Measurements from ENCODE around the gene CTBP1.
"Not testable (repeated sequence)": the region's sequence is repeated elsewhere in the genome, so short reads cannot be mapped to it uniquely, and the experiment has no call there.

The CTBP1 gene

DNA sequence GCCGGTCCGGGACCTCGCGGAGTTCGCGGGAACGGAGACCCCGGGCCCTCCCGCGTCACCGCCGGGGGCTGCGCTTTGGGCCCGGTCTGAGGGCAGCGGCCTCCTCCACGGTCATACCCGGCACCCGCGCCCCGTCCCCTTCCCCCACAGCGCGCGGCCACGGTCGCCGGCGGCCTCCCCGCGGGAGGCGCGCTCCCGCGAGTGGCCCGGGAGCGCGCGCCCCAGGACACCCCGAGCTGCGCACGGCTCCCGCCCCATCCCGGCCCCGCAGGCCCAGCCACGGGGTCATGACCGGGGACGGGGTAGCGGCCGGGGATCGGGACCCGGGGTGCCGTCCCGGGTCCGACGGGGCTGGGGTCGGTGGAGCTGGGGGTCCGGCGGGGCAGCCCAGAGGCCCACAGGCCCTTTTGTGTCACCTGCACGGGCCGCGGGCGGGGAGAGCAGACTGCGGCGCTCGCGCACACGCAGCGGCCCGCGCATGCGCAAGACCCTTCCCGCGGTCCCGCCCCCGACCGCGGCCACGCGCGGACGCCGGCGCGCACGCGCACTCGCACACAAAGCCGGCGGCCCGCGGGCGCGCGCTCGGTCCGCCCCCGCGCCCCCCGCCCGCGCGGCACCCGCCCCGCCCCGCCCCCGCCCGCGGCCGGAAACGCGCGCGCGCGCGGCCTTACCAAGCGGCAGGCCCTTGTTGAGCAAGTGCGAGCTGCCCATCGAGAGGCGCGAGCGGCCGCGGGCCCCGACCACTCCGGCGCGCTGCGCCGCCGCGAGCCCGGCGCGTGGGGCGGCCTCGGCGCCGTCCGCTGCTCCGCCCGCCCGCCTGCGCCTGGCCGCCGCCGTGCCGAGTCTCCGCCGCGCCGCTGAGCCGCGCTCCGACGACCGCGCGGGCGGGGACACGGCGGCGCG, at the start of gene CTBP1:
CTBP1 (minus strand) TSS at position 886 of the 903 bp plus-strand sequence. CDS start 7,799 bp downstream, outside the sequence.
- Mint-ChIP-seq H3K9me3 (peaks cover 11% of the 10 kb centered on the region), H3K4me1 (ENCODE audit: low read depth) (peaks cover 38% of the 10 kb centered on the region), H3K27ac (peak within 1 kb of the TSS; percentile 96), H3K36me3 (ENCODE audit: low read depth) (peaks cover 38% of the 10 kb centered on the region), H3K27me3 (ENCODE audit: low read depth) (no peaks in the 10 kb centered on the region), H3K4me3 (peak within 1 kb of the TSS; percentile 90)

DNA sequence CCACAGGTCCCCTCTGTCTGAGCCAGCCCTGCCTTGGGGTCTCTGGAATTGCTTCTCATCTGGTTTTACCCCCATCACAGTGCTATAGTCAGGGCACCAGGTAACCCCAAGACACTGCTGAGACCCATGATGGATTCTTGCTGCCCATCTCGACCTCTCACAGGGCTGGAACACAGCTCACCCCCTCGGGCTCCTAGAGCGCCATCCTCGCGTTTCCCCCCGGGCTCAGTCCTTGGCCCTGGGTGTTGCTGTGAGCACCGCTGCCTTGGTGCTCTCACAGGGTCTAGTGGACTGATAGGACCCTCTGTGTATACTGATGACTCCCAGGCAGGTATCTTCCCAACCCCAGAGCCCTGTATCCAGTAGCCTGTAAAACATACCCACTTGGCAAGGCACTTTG, 49.5 kb upstream of the CTBP1 start:
- Mint-ChIP-seq H3K4me1 (ENCODE audit: low read depth) (peaks cover 24% of the 10 kb centered on the region), H3K9me3 (no peaks in the 10 kb centered on the region)

DNA sequence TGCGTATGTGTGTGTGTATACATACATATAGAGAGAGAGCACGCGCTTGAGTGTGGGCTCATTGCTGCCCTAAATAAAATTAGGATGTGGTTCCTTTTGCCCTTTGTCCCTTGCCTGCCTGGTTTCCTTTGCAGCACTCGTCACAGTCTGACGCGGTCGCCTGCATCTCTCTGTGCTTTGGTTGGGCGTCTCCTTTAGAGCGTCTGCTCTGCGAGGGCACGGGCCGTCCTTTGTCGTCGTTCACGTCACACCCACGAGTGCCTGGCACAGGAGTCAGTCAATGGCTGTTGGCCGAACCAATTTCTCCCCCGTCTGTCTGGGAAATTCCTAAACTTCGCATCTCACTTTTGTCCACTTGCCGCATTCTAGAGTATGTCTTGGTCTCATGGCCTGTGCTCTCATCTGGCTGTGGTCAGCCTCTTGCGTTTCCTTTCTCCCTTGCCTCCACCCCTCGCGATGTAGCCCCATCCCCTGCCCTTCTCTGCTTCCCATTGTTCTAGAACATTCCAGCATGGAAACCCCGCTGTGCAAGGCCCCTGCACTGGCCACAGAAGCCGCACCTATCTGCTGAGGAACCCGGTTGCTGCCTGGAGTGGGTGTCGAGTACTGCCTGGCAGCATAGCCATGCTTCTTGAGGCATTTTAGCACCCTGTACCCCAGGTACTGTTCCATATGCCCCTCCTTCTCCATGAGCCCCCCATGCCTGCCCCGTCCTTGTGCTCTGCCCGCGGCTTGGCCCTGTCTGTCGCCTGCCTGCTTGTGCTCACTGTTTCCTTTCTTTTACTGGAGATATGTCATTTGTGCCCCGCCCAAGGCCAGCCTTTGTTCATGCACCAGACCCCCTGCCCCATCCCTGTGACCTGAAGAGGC, 48.8 kb upstream of the CTBP1 start:
- no peaks in the 10 kb centered on the region for H3K27me3 Mint-ChIP-seq (ENCODE audit: low read depth)
- no peak overlapping the region for H3K4me3 Mint-ChIP-seq
- peaks cover 23% of the 10 kb centered on the region for H3K36me3 Mint-ChIP-seq (ENCODE audit: low read depth)
- H3K9me3 Mint-ChIP-seq, result no peaks in the 10 kb centered on the region
- peaks cover 24% of the 10 kb centered on the region for H3K4me1 Mint-ChIP-seq (ENCODE audit: low read depth)
- H3K27ac Mint-ChIP-seq, result no peak overlapping the region

More for the DNA sequence above, 49.5 kb upstream of the CTBP1 start:
- H3K27ac Mint-ChIP-seq, result no peak overlapping the region
- no peaks in the 10 kb centered on the region for H3K27me3 Mint-ChIP-seq (ENCODE audit: low read depth)
- peaks cover 23% of the 10 kb centered on the region for H3K36me3 Mint-ChIP-seq (ENCODE audit: low read depth)
- no peak overlapping the region for H3K4me3 Mint-ChIP-seq

DNA sequence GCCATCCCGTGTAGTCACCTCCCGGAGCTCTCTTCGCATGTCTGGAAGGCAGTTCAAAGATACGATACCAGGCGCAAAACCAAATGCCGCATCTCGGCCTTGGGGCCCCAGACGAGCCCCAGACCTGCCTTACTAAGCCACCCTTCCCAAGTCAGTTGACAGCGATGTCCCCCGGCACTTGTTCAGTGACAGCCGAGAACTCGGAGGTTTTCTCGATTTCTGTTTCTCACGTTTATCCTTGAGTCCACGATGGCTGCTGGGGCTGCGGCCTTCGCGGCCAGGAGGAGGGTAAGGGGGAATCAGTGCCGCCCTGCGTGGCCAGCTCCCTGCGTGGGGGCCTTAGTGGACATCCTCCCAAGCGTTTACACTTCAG, 48.1 kb upstream of the CTBP1 start:
- Mint-ChIP-seq H3K27ac (no peak overlapping the region), H3K9me3 (no peaks in the 10 kb centered on the region), H3K4me3 (no peak overlapping the region), H3K27me3 (ENCODE audit: low read depth) (no peaks in the 10 kb centered on the region), H3K36me3 (ENCODE audit: low read depth) (peaks cover 24% of the 10 kb centered on the region), H3K4me1 (ENCODE audit: low read depth) (peaks cover 27% of the 10 kb centered on the region)

DNA sequence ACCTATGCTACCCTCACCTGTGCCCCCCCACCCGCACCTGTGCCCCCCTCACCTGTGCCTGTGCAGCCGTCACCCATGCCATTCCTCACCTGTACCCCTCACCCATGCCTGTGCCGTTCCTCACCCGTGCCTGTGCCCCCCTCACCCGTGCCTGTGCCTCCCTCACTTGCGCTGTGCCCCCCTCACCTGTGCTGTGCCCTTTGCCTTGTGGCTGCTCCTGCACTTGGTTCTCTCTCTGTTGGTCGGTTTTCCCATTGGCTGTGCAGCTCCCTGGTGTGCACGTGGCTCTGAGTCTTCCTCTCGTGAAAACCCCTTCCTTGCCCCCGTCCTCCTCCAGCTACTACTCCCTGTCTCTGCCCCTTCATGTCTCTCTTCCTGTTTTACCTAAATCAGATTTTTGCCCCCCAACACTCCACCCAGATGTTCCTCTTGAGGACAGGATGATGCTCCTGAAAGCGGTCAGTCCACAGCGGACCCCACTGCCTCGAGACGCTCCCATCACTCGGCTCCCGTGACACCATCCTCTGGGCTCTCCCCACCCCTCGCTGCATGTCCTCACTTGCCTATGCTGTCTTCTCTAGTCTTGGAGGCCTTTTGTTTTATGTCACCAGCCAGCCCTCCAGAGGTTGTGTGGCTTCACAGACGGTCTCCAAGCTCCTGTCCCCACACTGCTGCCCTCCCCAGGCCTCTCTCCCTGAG, 47.5 kb upstream of the CTBP1 start:
- Mint-ChIP-seq H3K36me3 (ENCODE audit: low read depth) (peaks cover 27% of the 10 kb centered on the region), H3K9me3 (no peaks in the 10 kb centered on the region), H3K27me3 (ENCODE audit: low read depth) (no peaks in the 10 kb centered on the region), H3K4me1 (ENCODE audit: low read depth) (peaks cover 33% of the 10 kb centered on the region), H3K4me3 (no peak overlapping the region), H3K27ac (no peak overlapping the region)

DNA sequence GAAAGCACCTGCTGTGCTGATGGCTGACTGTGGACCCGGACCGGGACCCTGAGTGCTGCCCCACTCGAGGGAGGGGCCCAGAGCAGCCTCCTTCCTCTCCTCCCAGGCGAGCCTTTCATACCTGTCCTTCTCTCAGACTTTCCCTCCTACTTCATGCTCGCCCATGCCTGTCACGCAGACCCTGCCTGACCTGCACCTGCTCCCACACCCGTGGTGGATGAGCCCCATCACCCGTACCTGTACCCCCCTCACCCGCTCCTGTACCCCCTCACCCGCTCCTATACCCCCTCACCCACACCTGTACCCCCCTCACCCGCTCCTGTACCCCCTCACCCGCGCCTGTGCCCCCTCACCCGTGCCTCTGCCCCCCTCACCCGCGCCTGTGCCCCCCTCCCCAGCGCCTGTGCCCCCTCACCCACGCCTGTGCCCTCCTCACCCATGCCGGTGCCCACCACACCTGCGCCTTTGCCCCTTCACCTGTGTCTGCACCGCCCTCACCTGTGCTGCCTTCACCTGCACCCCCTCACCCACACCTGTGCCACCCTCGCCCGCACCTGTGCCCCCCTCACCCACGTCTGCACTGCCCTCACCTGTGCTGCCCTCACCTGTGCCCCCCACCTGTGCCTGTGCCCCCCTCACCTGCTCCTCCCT, 46.6 kb upstream of the CTBP1 start:
- no peaks in the 10 kb centered on the region for H3K27me3 Mint-ChIP-seq (ENCODE audit: low read depth)
- no peaks in the 10 kb centered on the region for H3K9me3 Mint-ChIP-seq
- H3K4me1 Mint-ChIP-seq (ENCODE audit: low read depth), result peaks cover 37% of the 10 kb centered on the region
- peaks cover 22% of the 10 kb centered on the region for H3K36me3 Mint-ChIP-seq (ENCODE audit: low read depth)
- H3K4me3 Mint-ChIP-seq, result no peak overlapping the region
- no peak overlapping the region for H3K27ac Mint-ChIP-seq

DNA sequence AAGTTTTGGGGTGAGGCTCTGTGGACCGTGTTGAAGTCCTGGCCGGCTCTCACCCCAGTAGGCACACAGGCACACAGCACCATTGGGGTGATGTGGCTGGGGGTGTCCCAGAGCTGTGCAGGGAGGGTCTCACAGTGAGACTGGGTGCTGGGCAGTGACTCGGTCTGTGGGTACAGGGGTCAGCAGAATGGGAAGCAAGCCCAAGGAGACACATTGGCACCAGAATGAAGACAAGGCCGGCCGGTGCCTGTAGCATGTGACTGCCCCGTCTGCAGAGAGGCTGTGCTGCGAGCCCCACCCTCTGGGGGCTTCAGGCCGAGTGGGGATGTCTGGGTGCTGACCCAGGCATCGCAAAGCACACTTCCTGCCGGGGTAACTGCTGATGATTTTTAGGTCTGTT, 46.0 kb upstream of the CTBP1 start:
- Mint-ChIP-seq H3K27ac (no peak overlapping the region), H3K36me3 (ENCODE audit: low read depth) (peaks cover 19% of the 10 kb centered on the region), H3K4me3 (no peak overlapping the region), H3K9me3 (no peaks in the 10 kb centered on the region), H3K4me1 (ENCODE audit: low read depth) (peaks cover 38% of the 10 kb centered on the region), H3K27me3 (ENCODE audit: low read depth) (no peaks in the 10 kb centered on the region)

DNA sequence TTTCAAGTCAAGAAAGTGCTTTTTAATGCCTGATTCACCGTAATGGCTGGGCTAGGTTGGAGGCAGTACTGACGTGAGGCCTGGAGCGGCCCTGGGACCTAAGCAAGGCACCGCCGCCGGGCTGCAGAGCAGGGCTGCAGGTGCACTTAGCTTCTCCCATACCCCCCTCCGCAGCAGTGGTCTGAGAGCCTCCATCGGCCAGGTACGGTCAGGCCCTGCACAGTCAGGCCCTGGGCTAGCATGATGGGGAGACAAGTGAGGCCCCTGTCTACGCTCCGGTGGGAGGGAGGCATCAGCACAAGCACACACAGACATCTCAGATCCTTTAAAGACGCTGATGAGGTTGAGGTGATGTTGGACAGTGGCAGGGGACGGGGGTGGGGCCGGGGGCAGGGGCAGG, 45.5 kb upstream of the CTBP1 start:
- Mint-ChIP-seq H3K27ac (no peak overlapping the region), H3K36me3 (ENCODE audit: low read depth) (peaks cover 16% of the 10 kb centered on the region), H3K27me3 (ENCODE audit: low read depth) (no peaks in the 10 kb centered on the region), H3K9me3 (no peaks in the 10 kb centered on the region), H3K4me1 (ENCODE audit: low read depth) (peaks cover 36% of the 10 kb centered on the region), H3K4me3 (no peak overlapping the region)

DNA sequence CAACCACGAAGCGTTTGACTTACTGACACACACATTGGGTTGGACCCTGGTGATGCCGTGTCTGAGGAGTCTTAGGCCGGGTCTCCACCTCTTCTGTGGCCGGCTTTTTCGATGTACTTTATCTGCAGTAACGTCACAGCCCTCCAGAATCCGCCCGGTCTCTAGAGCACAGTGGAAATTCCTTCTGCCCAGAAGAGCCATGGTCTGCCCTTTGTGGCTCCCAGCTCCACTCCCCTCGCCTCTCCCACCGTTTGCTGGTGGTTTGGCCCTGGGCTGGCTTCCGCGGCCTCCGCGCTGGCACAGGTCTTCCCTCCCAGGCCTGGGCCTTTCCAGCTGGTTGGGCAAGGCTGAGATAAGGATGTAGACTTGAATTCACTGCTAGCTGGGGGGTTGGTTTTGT, 45.1 kb upstream of the CTBP1 start:
- Mint-ChIP-seq H3K27me3 (ENCODE audit: low read depth) (no peaks in the 10 kb centered on the region), H3K36me3 (ENCODE audit: low read depth) (peaks cover 14% of the 10 kb centered on the region), H3K27ac (no peak overlapping the region), H3K9me3 (no peaks in the 10 kb centered on the region), H3K4me1 (ENCODE audit: low read depth) (peaks cover 33% of the 10 kb centered on the region), H3K4me3 (no peak overlapping the region)

DNA sequence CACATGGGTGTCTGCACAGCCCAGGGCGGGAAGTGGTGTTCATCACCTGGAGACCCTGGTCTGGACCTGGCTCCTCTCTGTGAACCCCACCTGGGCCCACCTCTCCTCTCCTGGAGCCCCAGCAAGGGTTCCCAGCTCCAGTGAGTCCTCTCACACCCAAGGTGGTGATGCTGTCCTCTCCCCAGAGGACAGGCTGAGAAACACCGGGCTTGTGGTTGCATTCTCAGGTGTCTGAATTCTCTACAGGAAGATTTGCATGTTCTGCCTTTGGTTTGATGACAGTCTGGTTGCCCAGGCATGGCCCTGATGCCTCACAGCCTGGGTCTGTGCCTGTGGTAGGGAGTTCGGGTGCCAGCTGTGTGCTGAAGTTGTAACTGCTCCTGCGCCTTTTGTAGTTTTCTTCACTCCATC, 44.6 kb upstream of the CTBP1 start:
- Mint-ChIP-seq H3K27me3 (ENCODE audit: low read depth) (no peaks in the 10 kb centered on the region), H3K9me3 (no peaks in the 10 kb centered on the region), H3K36me3 (ENCODE audit: low read depth) (peaks cover 14% of the 10 kb centered on the region), H3K4me1 (ENCODE audit: low read depth) (peaks cover 37% of the 10 kb centered on the region), H3K4me3 (no peak overlapping the region), H3K27ac (peak overlapping the region; percentile 15)

DNA sequence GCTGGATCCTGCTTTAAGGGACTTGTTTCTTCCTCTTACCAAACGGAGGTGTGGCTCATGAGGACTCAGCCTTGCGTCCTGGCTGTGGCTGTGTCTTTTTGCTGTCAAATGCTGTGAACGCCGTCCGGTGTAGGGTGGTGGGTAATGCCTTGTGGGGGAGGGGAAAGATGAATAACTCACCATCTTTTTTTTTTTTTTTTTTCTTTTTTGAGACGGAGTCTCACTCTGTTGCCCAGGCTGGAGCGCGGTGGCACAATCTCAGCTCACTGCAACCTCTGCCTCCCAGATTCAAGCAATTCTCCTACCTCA, 43.7 kb upstream of the CTBP1 start:
- not testable (repeated sequence) for H3K4me3 Mint-ChIP-seq; H3K27ac Mint-ChIP-seq; H3K27me3 Mint-ChIP-seq (ENCODE audit: low read depth)

DNA sequence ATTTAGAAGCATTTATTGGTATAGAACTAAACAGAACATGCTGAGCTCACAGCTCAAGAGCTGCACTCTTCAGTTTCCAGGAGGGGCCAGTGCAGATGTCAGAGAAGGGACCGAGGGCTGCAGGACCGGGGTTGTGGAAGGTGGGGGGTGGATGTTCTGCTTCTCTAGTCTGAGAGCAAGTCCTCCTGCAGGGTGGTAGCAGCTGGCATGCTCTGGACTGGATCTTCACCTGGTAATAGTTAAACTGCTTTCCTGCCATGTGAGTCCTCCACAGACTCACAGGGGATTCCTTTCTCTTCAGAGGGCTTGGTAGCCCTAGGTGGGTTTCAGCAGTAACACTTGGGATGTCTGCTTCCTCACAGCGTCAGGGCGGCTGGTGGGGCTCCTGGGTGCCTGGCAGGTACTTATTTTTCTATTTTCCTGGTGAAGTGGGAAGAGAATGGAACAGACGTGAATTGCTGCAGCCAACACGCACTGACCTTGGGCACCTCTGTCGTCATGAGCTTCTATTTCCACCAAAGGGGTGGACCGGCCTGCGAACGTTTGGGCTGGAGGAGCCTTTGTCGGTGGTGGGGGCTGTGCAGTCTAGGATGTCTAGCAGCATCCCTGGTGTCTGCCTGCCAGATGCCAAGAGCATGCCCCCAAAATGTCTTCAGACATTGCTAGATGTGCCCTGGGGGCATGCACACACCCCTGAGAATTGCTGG, 43.2 kb upstream of the CTBP1 start:
- peak overlapping the region; percentile 28 for H3K4me3 Mint-ChIP-seq
- no peak overlapping the region for H3K27ac Mint-ChIP-seq
- peaks cover 34% of the 10 kb centered on the region for H3K4me1 Mint-ChIP-seq (ENCODE audit: low read depth)
- no peaks in the 10 kb centered on the region for H3K9me3 Mint-ChIP-seq
- H3K36me3 Mint-ChIP-seq (ENCODE audit: low read depth), result peaks cover 6% of the 10 kb centered on the region
- no peaks in the 10 kb centered on the region for H3K27me3 Mint-ChIP-seq (ENCODE audit: low read depth)

More for the DNA sequence above, 43.7 kb upstream of the CTBP1 start:
- peaks cover 36% of the 10 kb centered on the region for H3K4me1 Mint-ChIP-seq (ENCODE audit: low read depth)
- not testable (repeated sequence) for H3K36me3 Mint-ChIP-seq (ENCODE audit: low read depth); H3K9me3 Mint-ChIP-seq

DNA sequence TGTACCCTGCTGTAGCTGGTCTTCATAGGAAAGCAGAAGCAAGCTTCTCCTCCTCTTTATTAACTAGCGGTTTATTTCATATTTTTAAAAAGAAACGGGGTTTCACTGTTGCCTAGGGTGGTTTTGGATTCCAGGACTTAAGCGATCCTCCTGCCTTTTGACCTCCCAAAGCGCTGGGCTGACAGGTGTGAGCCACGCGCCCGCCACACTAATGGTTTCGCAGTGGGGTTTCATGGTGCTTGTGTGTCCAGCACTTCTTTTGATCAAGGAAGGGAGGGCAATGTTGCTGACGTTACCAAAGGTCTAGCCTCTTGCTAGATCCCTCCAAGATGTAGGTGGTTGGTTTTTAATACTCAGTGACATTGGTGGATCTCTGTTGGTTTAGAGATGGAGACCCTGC, 42.2 kb upstream of the CTBP1 start:
- Mint-ChIP-seq H3K4me1 (ENCODE audit: low read depth) (peaks cover 29% of the 10 kb centered on the region), H3K9me3 (peaks cover 4% of the 10 kb centered on the region), H3K27ac (peak overlapping the region; percentile 79), H3K36me3 (ENCODE audit: low read depth) (peaks cover 9% of the 10 kb centered on the region), H3K4me3 (peak overlapping the region; percentile 87), H3K27me3 (ENCODE audit: low read depth) (no peaks in the 10 kb centered on the region)
